ENCODE data around the gene CADM2.
A peak's percentile ranks its signal among the peaks of the same experiment; 100 is the strongest.
"Not testable (repeated sequence)": the region's sequence is repeated elsewhere in the genome, so short reads cannot be mapped to it uniquely, and the experiment has no call there.

The CADM2 gene

GRCh38 chr3:85068911-85069310 is 110.1 kb downstream of the CADM2 start:
- H3K27ac ChIP-seq, result no peak overlapping the region
- DNase-seq (ENCODE audit: low read depth, low spot score), result no peak

- DNase-seq (ENCODE audit: low read depth, low spot score), result no peak
- H3K27ac ChIP-seq, result no peak overlapping the region
Measured at GRCh38 chr3:85074003-85074402, 115.2 kb downstream of the CADM2 start.

- DNase-seq (ENCODE audit: low read depth, low spot score), result no peak
- no peak overlapping the region for H3K27ac ChIP-seq
Measured at GRCh38 chr3:85075663-85076062, 116.9 kb downstream of the CADM2 start.

- no peak overlapping the region for H3K27ac ChIP-seq
- no peak for DNase-seq (ENCODE audit: low read depth, low spot score)
Measured at GRCh38 chr3:85077018-85077417, 118.2 kb downstream of the CADM2 start.

- no peak for DNase-seq (ENCODE audit: low read depth, low spot score)
- H3K27ac ChIP-seq, result no peak overlapping the region
Measured at GRCh38 chr3:85081191-85081906, 122.6 kb downstream of the CADM2 start.

GRCh38 chr3:85090495-85090894 is 131.7 kb downstream of the CADM2 start:
- DNase-seq (ENCODE audit: low read depth, low spot score), result no peak
- no peak overlapping the region for H3K27ac ChIP-seq

- H3K27ac ChIP-seq, result no peak overlapping the region
- DNase-seq (ENCODE audit: low read depth, low spot score), result no peak
Measured at GRCh38 chr3:85100316-85100715, 141.5 kb downstream of the CADM2 start.

- H3K27ac ChIP-seq, result no peak overlapping the region
- DNase-seq (ENCODE audit: low read depth, low spot score), result no peak
Measured at GRCh38 chr3:85102781-85103180, 144.0 kb downstream of the CADM2 start.

GRCh38 chr3:85110393-85110792 is 151.6 kb downstream of the CADM2 start:
- no peak for DNase-seq (ENCODE audit: low read depth, low spot score)
- no peak overlapping the region for H3K27ac ChIP-seq

GRCh38 chr3:85120879-85121278 is 162.1 kb downstream of the CADM2 start:
- H3K27ac ChIP-seq, result no peak overlapping the region
- DNase-seq (ENCODE audit: low read depth, low spot score), result no peak

- not testable (repeated sequence) for H3K27ac ChIP-seq
Measured at GRCh38 chr3:85132864-85133263, 174.1 kb downstream of the CADM2 start.

GRCh38 chr3:85133691-85134420 is 175.1 kb downstream of the CADM2 start:
- H3K27ac ChIP-seq; DNase-seq (ENCODE audit: low read depth, low spot score): not testable (repeated sequence)

More at GRCh38 chr3:85132864-85133263, 174.1 kb downstream of the CADM2 start:
- not testable (repeated sequence) for DNase-seq (ENCODE audit: low read depth, low spot score)

GRCh38 chr3:85142626-85143025 is 183.8 kb downstream of the CADM2 start:
- no peak overlapping the region for H3K27ac ChIP-seq
- no peak for DNase-seq (ENCODE audit: low read depth, low spot score)

GRCh38 chr3:85148036-85148435 is 189.2 kb downstream of the CADM2 start:
- no peak overlapping the region for H3K27ac ChIP-seq
- no peak for DNase-seq (ENCODE audit: low read depth, low spot score)

GRCh38 chr3:85151555-85151954 is 192.8 kb downstream of the CADM2 start:
- no peak for DNase-seq (ENCODE audit: low read depth, low spot score)
- no peak overlapping the region for H3K27ac ChIP-seq

- not testable (repeated sequence) for DNase-seq (ENCODE audit: low read depth, low spot score); H3K27ac ChIP-seq
Measured at GRCh38 chr3:85153279-85153678, 194.5 kb downstream of the CADM2 start.

- no peak for DNase-seq (ENCODE audit: low read depth, low spot score)
- no peak overlapping the region for H3K27ac ChIP-seq
Measured at GRCh38 chr3:85159376-85159775, 200.6 kb downstream of the CADM2 start.

- peak; percentile 73 for DNase-seq (ENCODE audit: low read depth, low spot score)
- peak overlapping the region; percentile 55 for H3K27ac ChIP-seq
Measured at GRCh38 chr3:85161544-85161943, 202.8 kb downstream of the CADM2 start.

- DNase-seq (ENCODE audit: low read depth, low spot score), result no peak
- H3K27ac ChIP-seq, result no peak overlapping the region
Measured at GRCh38 chr3:85162905-85163304, 204.1 kb downstream of the CADM2 start.

GRCh38 chr3:85164436-85164835 is 205.6 kb downstream of the CADM2 start:
- DNase-seq (ENCODE audit: low read depth, low spot score), result no peak
- peak overlapping the region; percentile 38 for H3K27ac ChIP-seq

GRCh38 chr3:85167576-85167975 is 208.8 kb downstream of the CADM2 start:
- no peak overlapping the region for H3K27ac ChIP-seq
- no peak for DNase-seq (ENCODE audit: low read depth, low spot score)

GRCh38 chr3:85170646-85171045 is 211.9 kb downstream of the CADM2 start:
- no peak overlapping the region for H3K27ac ChIP-seq
- no peak for DNase-seq (ENCODE audit: low read depth, low spot score)
